Right lobe of liver (tissue), 6 donors: ENCODE data around the gene FBXO9. TPM values are rescaled to one million over a fixed set of nuclear protein-coding genes. Genes with fewer than 3 reads are reported as not detected.

ENCODE experiments used
- ATAC-seq, 4 donors: fragments of 200-7000 bp; cut with Tn5 transposase; one replicate each; pipeline ENCODE4 v1.9.1; 2020; ENCODE audit warnings: mild to moderate bottlenecking in 4 of 4, moderate library complexity in 4 of 4
- DNase-seq, 3 donors: peaks; one replicate each; pipeline ENCODE4 v3.0.0-alpha.2; 2020
- H3K27ac ChIP-seq, 3 donors: fragments of 200-600 bp; one replicate each; pipeline ENCODE4 v1.8.0; 2022
- H3K27me3 ChIP-seq, 2 donors: fragments of 200-600 bp; one replicate each; pipeline ENCODE4 v1.8.0; 2022
- H3K36me3 ChIP-seq, 4 donors: fragments of 200-600 bp; sonication (generic) in 1 of 4; one replicate each; pipeline versions ENCODE4 v1.5.1 to v1.8.0; 2017 to 2022; ENCODE audit warnings: control low read depth in 1 of 4
- H3K4me1 ChIP-seq, 4 donors: fragments of 200-600 bp; sonication (generic) in 1 of 4; one replicate each; pipeline versions ENCODE4 v1.5.1 to v1.8.0; 2017 to 2022; ENCODE audit warnings: control low read depth in 1 of 4
- H3K4me3 ChIP-seq, 3 donors: fragments of 200-600 bp; one replicate each; pipeline ENCODE4 v1.8.0; 2022
- H3K9me3 ChIP-seq, 4 donors: fragments of 200-600 bp; sonication (generic) in 1 of 4; one replicate each; pipeline versions ENCODE4 v1.5.1 to v1.8.0; 2017 to 2022; ENCODE audit warnings: control low read depth in 1 of 4
- CTCF ChIP-seq, 4 donors: fragments of 200-600 bp in 3 of 4; fragments of 450-650 bp in 1 of 4; IDR thresholded peaks; one replicate each; pipeline versions ENCODE4 v1.5.1 to v1.8.0; 2016 to 2022; ENCODE audit warnings: antibody characterized with exemption in 4 of 4, mild to moderate bottlenecking in 2 of 4
- POLR2A ChIP-seq: fragments of 450-650 bp; IDR thresholded peaks from one replicate; pipeline ENCODE4 v1.6.1; 2017; ENCODE audit warnings: antibody characterized with exemption, mild to moderate bottlenecking
- WGBS: methylation state at CpG from one replicate; pipeline ENCODE4 v1.1.6; 2018; ENCODE audit warnings: low coverage, low lambda C conversion rate; ENCODE audit not compliant: insufficient coverage; ENCODE audit errors: missing lambda C conversion rate; 5-methylcytosine and 5-hydroxymethylcytosine counted together
- intact Hi-C, 2 donors: fragments of 100-400 bp; cut with DNase I; formaldehyde crosslinking; loops; one replicate each; pipeline versions ENCODE4 v1.11.2 to v1.14.1; 2022
- small RNA-seq, 2 experiments: library from RNA; depleted of rRNA; stranded (forward); fragments of <200 nt; gene quantifications; one replicate each; pipeline ENCODE3, GENCODE V24; 2016
- total RNA-seq, 6 experiments: library from RNA; depleted of rRNA in 2 of 6; stranded (reverse); fragments of >200 nt in 2 of 6; fragmentation: NEBNext Ultra II Directional in 3 of 6; extraction: Animal tissue kit (Norgen Biotek cat#: 25700) in 3 of 6; gene quantifications; one replicate each; pipeline versions ENCODE4 v1.1.0 to v1.2.4, GENCODE V29; 2016 to 2023
- donor health status: DM: no; HTN: yes; CAD: no.
- donor health status: DM: no; HTN: no; CAD: no.
- donor health status: DM: no; HTN: no; CAD: no.
- donor health status: DM: no; HTN: yes; CAD: no.
- donor health status: DM: no; HTN: yes; CAD: no.

Gene FBXO9
- total RNA-seq, 6 experiments from 2014 or later: 24.6 to 78.7 (median 54.1) TPM

- 37% methylated on average over 3 of the region's 3 CpGs for WGBS
- Histone ChIP-seq H3K4me3 (no peak overlapping the region), H3K9me3 (no peaks in the 10 kb centered on the region), H3K4me1 (no peaks in the 10 kb centered on the region), H3K27ac (no peak overlapping the region), H3K36me3 (no peaks in the 10 kb centered on the region), H3K27me3 (no peaks in the 10 kb centered on the region)
- DNase-seq (no peak), ATAC-seq (no peak)
- TF ChIP-seq POLR2A (no peak), CTCF (IDR thresholded peaks at IDR 0.05) (no peak)
- intact Hi-C loops: no loop called here
These were observed 78.5 kb downstream of the FBXO9 start for GRCh38 chr6:53143710-53144109.

- intact Hi-C loops: no loop called here
- Histone ChIP-seq H3K9me3 (no peaks in the 10 kb centered on the region), H3K4me1 (no peaks in the 10 kb centered on the region), H3K36me3 (no peaks in the 10 kb centered on the region), H3K27me3 (no peaks in the 10 kb centered on the region), H3K4me3 (no peak overlapping the region), H3K27ac (no peak overlapping the region)
- TF ChIP-seq POLR2A (no peak), CTCF (IDR thresholded peaks at IDR 0.05) (no peak)
- WGBS: 75% methylated on average over 2 of the region's 2 CpGs
- no peak for ATAC-seq
- DNase-seq: no peak
These were observed 79.6 kb downstream of the FBXO9 start for GRCh38 chr6:53144802-53145201.

GRCh38 chr6:53148684-53149083 is 83.5 kb downstream of the FBXO9 start, which contains the start of gene GCM1:
Gene GCM1, minus strand, starts transcription at chr6:53148841. Its CDS starts 3,209 bp downstream, at chr6:53145632.
- DNase-seq: no peak
- no peak within 1 kb of the TSS for H3K4me3 ChIP-seq
- 57% methylated on average over 5 of the region's 5 CpGs for WGBS

More at GRCh38 chr6:53148684-53149083, 83.5 kb downstream of the FBXO9 start, which contains the start of gene GCM1:
- H3K27me3 ChIP-seq: no peaks in the 10 kb centered on the region
- H3K36me3 ChIP-seq: no peaks in the 10 kb centered on the region
- intact Hi-C loops: no loop called here
- H3K9me3 ChIP-seq: no peaks in the 10 kb centered on the region
- ATAC-seq: peak in 1 of 4 donors; percentile 31
- H3K4me1 ChIP-seq: no peaks in the 10 kb centered on the region
- no peak within 1 kb of the TSS for H3K27ac ChIP-seq
- TF ChIP-seq CTCF (IDR thresholded peaks at IDR 0.05) (no peak), POLR2A (no peak)

Small RNA genes within 50 kb of the gene (small RNA-seq; reads per million reads assigned to genes)
- 0 reads per million in 2 experiments for gene RN7SL244P

Other genes with a start within 250 kb of the FBXO9 start
- not detected for gene GSTA5, start 224.6 kb upstream of the FBXO9 start, total RNA-seq
- not detected for gene GSTA3, start 155.7 kb upstream of the FBXO9 start, total RNA-seq
- 10 to 100 TPM in 3 of 6 experiments, 1 to 10 TPM in 3; 4.8 to 23.1 (median 9.2) TPM for gene GSTA4, start 70.1 kb upstream of the FBXO9 start, total RNA-seq
- 1 to 10 TPM; 5.6 to 7.8 (median 6.9) TPM for gene CILK1, start 3.6 kb upstream of the FBXO9 start, total RNA-seq
- gene GCM1, start 83.4 kb downstream of the FBXO9 start, total RNA-seq: not detected